Osteocyte (in vitro differentiated cells): ENCODE results near the gene TMOD1. TPM values are rescaled to one million over a fixed set of nuclear protein-coding genes. Genes with fewer than 3 reads are reported as not detected.
"Not testable (repeated sequence)": the region's sequence is repeated elsewhere in the genome, so short reads cannot be mapped to it uniquely, and the experiment has no call there.

Experiments
- DNase-seq: peaks from one replicate; pipeline ENCODE4 v3.0.0; 2021; ENCODE audit warnings: mixed read lengths; ENCODE audit not compliant: unreplicated experiment; ENCODE audit errors: extremely low spot score
- H3K27ac Mint-ChIP-seq: one replicate; pipeline ENCODE4 v1.8.0; 2021; ENCODE audit warnings: mild to moderate bottlenecking, mixed read lengths; ENCODE audit not compliant: unreplicated experiment
- H3K27me3 Mint-ChIP-seq: one replicate; pipeline ENCODE4 v1.8.0; 2021; ENCODE audit warnings: mixed read lengths; ENCODE audit not compliant: unreplicated experiment
- H3K36me3 Mint-ChIP-seq: one replicate; pipeline ENCODE4 v1.8.0; 2021; ENCODE audit warnings: mixed read lengths; ENCODE audit not compliant: unreplicated experiment
- H3K4me1 Mint-ChIP-seq: one replicate; pipeline ENCODE4 v1.8.0; 2021; ENCODE audit warnings: mixed read lengths; ENCODE audit not compliant: unreplicated experiment
- H3K4me3 Mint-ChIP-seq: one replicate; pipeline ENCODE4 v1.8.0; 2021; ENCODE audit warnings: mild to moderate bottlenecking, moderate library complexity, mixed read lengths; ENCODE audit not compliant: unreplicated experiment
- H3K9me3 Mint-ChIP-seq: one replicate; pipeline ENCODE4 v1.8.0; 2021; ENCODE audit warnings: mixed read lengths; ENCODE audit not compliant: unreplicated experiment
- CTCF ChIP-seq: fragments of 200-600 bp; sonication (generic); IDR thresholded peaks from 2 replicates; pipeline ENCODE4 v1.5.0; 2021; ENCODE audit warnings: antibody characterized with exemption, mild to moderate bottlenecking, moderate library complexity
- long read RNA-seq: library from polyadenylated mRNA; unstranded; transcript quantifications from one replicate; pipeline ENCODE4 v2.0.0, GENCODE V29; 2021
- total RNA-seq: library from RNA; stranded (reverse); gene quantifications from 2 replicates; pipeline ENCODE4 v1.2.1, GENCODE V29; 2021

TMOD1 gene
- total RNA-seq, result not detected in 2 replicates
- long read RNA-seq, partial matches to known transcripts, result 0 of 1 reads
- long read RNA-seq, other reads (novel, unspliced or antisense), result 0 of 1 reads

- Mint-ChIP-seq H3K27ac (no peak within 1 kb of the TSS), H3K9me3 (no peaks in the 10 kb centered on the region), H3K4me1 (peaks cover 14% of the 10 kb centered on the region), H3K36me3 (peaks cover 4% of the 10 kb centered on the region), H3K27me3 (peaks cover 52% of the 10 kb centered on the region), H3K4me3 (peak within 1 kb of the TSS; percentile 66)
- peak; percentile 17 for TF ChIP-seq CTCF
- no peak for DNase-seq
Observed at GRCh38 chr9:97501177-97501971, at the start of gene TMOD1. TMOD1 (plus strand) TSS chr9:97501666; CDS start chr9:97524189, 22,523 bp downstream.

- H3K4me1 Mint-ChIP-seq, DNase-seq, H3K27ac Mint-ChIP-seq, H3K36me3 Mint-ChIP-seq, H3K9me3 Mint-ChIP-seq, H3K4me3 Mint-ChIP-seq, H3K27me3 Mint-ChIP-seq: not testable (repeated sequence)
Observed at GRCh38 chr9:97453573-97453972, 47.9 kb upstream of the TMOD1 start.

DNA sequence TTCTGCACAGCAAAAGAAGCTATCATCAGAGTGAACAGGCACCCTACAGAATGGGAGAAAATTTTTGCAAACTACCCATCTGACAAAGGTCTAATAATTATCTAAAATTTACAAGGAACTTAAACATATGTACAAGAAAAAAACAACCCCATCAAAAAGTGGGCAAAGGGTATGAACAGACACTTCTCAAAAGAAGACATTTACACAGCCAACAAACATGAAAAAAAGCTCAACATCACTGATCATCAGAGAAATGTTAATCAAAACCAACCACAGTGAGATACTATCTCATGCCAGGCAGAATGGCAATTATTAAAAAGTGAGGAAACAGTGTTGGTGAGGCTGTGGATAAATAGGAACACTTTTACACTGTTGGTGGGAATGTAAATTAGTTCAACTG, 44.6 kb upstream of the TMOD1 start:
- not testable (repeated sequence) for H3K36me3 Mint-ChIP-seq, H3K4me3 Mint-ChIP-seq

GRCh38 chr9:97459326-97459725, 42.1 kb upstream of the TMOD1 start:
- no peak overlapping the region for H3K27ac Mint-ChIP-seq
- peaks cover 8% of the 10 kb centered on the region for H3K9me3 Mint-ChIP-seq
- no peaks in the 10 kb centered on the region for H3K27me3 Mint-ChIP-seq
- TF ChIP-seq CTCF, result no peak
- no peaks in the 10 kb centered on the region for H3K36me3 Mint-ChIP-seq
- no peak for DNase-seq
- H3K4me3 Mint-ChIP-seq, result no peak overlapping the region
- no peaks in the 10 kb centered on the region for H3K4me1 Mint-ChIP-seq

More for the DNA sequence above, 44.6 kb upstream of the TMOD1 start:
- DNase-seq, H3K27ac Mint-ChIP-seq, H3K9me3 Mint-ChIP-seq, H3K27me3 Mint-ChIP-seq, H3K4me1 Mint-ChIP-seq: not testable (repeated sequence)

DNA sequence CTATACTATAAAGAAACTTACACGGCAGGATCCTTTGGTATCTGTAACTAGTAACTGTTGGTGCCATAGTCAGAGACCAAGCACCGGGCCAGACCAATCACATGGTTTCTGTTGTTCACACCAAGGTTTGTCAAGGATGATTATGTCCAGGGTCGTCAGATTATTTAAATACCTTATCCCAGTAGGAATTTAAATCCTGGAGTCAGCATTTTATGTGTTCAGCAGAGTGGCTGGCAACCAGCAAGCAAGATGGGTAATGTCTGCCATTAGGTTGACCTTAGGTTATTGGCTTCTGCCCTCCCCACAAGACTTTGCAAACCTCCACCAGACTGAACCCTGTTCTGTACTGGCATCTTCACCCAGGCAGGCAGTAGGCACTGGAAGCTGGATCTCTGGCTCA, 39.3 kb upstream of the TMOD1 start:
- H3K27ac Mint-ChIP-seq, result no peak overlapping the region
- no peak for DNase-seq
- H3K4me1 Mint-ChIP-seq, result no peaks in the 10 kb centered on the region
- H3K36me3 Mint-ChIP-seq, result peaks cover 5% of the 10 kb centered on the region
- no peaks in the 10 kb centered on the region for H3K27me3 Mint-ChIP-seq
- no peaks in the 10 kb centered on the region for H3K9me3 Mint-ChIP-seq
- H3K4me3 Mint-ChIP-seq, result no peak overlapping the region
- no peak for TF ChIP-seq CTCF

- Mint-ChIP-seq H3K4me1 (no peaks in the 10 kb centered on the region), H3K27ac (no peak overlapping the region), H3K4me3 (no peak overlapping the region), H3K9me3 (no peaks in the 10 kb centered on the region), H3K27me3 (no peaks in the 10 kb centered on the region), H3K36me3 (peaks cover 5% of the 10 kb centered on the region)
- DNase-seq, result no peak
- TF ChIP-seq CTCF, result no peak
Observed at GRCh38 chr9:97462914-97463313, 38.6 kb upstream of the TMOD1 start.
